ENCODE data around the gene MGST3.

DNA sequence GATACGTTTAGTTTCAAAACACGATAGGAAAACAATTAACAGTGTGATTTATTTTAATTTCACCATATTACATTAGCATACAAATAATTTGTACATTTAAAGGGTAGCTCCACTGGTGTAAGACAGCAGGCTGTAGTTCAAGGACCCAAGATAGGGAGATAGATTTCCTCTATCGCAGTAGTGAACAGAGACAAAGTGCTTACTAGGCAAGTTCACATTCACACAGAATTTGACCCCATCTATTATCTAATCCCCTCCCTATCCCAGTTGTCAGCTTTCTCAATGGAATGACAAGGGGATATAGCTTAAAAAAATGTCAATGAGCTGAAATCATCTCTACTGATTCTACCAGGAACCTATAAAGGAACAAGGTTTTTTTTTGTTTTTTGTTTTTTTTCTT is 31.2 kb downstream of the MGST3 start:
- TF ChIP-seq, protein P1, sequence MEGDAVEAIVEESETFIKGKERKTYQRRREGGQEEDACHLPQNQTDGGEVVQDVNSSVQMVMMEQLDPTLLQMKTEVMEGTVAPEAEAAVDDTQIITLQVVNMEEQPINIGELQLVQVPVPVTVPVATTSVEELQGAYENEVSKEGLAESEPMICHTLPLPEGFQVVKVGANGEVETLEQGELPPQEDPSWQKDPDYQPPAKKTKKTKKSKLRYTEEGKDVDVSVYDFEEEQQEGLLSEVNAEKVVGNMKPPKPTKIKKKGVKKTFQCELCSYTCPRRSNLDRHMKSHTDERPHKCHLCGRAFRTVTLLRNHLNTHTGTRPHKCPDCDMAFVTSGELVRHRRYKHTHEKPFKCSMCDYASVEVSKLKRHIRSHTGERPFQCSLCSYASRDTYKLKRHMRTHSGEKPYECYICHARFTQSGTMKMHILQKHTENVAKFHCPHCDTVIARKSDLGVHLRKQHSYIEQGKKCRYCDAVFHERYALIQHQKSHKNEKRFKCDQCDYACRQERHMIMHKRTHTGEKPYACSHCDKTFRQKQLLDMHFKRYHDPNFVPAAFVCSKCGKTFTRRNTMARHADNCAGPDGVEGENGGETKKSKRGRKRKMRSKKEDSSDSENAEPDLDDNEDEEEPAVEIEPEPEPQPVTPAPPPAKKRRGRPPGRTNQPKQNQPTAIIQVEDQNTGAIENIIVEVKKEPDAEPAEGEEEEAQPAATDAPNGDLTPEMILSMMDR (IDR thresholded peaks at IDR 0.05) = no peak
- no peak for TF ChIP-seq TCF7L2 (IDR thresholded peaks at IDR 0.05; ENCODE audit: low read depth, low read length)
- TF ChIP-seq, protein P2, sequence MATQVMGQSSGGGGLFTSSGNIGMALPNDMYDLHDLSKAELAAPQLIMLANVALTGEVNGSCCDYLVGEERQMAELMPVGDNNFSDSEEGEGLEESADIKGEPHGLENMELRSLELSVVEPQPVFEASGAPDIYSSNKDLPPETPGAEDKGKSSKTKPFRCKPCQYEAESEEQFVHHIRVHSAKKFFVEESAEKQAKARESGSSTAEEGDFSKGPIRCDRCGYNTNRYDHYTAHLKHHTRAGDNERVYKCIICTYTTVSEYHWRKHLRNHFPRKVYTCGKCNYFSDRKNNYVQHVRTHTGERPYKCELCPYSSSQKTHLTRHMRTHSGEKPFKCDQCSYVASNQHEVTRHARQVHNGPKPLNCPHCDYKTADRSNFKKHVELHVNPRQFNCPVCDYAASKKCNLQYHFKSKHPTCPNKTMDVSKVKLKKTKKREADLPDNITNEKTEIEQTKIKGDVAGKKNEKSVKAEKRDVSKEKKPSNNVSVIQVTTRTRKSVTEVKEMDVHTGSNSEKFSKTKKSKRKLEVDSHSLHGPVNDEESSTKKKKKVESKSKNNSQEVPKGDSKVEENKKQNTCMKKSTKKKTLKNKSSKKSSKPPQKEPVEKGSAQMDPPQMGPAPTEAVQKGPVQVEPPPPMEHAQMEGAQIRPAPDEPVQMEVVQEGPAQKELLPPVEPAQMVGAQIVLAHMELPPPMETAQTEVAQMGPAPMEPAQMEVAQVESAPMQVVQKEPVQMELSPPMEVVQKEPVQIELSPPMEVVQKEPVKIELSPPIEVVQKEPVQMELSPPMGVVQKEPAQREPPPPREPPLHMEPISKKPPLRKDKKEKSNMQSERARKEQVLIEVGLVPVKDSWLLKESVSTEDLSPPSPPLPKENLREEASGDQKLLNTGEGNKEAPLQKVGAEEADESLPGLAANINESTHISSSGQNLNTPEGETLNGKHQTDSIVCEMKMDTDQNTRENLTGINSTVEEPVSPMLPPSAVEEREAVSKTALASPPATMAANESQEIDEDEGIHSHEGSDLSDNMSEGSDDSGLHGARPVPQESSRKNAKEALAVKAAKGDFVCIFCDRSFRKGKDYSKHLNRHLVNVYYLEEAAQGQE (IDR thresholded peaks at IDR 0.05; ENCODE audit: insufficient read depth in 1 of 2, low read depth in 2 of 2, low read length in 1 of 2) = no peak

Data from Panc1 (cell line).